ENCODE measurements around the gene SOX10. TPM values are rescaled to one million over a fixed set of nuclear protein-coding genes. Genes with fewer than 3 reads are reported as not detected.

The SOX10 gene
- total RNA-seq, 2 experiments from 2014 or later = not detected

- CTCF ChIA-PET (ENCODE audit: unreplicated experiment) = no interaction called here
- no peak for DNase-seq (ENCODE audit: low spot score)
- no peaks in the 10 kb centered on the region for H3K79me2 ChIP-seq (ENCODE audit: insufficient read depth, low read depth, low read length)
Observed at GRCh38 chr22:38026130-38027111, 42.1 kb upstream of the SOX10 start.

DNA sequence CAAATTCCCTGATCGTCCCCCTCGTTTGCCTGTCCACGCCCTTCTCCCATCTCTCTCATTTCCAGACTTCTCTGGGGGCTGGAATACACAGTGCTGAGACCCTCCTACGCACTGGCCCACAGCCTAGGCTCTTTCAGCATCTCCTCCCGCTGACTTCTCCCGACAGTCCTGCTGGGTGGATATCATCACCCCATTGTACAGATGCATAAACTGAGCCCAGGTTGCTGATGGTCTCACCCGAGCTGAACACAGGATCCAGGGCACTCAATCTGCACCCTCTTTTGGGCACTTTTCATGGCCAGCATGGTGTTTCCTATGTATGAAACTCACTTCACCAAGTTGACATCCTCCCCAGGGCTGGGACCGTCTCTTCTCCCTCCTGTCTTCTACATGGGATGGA lies 41.2 kb upstream of the SOX10 start:
- POLR2A ChIA-PET = no interaction called here
- Histone ChIP-seq H3K4me1 (ENCODE audit: insufficient read depth, low read length, poor library complexity, severe bottlenecking) (no peaks in the 10 kb centered on the region), H3K36me3 (ENCODE audit: insufficient read depth, low read length) (no peaks in the 10 kb centered on the region), H3K79me2 (ENCODE audit: insufficient read depth, low read depth, low read length) (no peaks in the 10 kb centered on the region), H3K9me3 (ENCODE audit: low read length) (no peaks in the 10 kb centered on the region), H3K4me3 (ENCODE audit: low read depth, low read length, poor library complexity, severe bottlenecking) (no peak overlapping the region), H2AFZ (ENCODE audit: low read length) (no peak overlapping the region), H3K4me2 (ENCODE audit: low read length) (no peak overlapping the region), H3K27ac (ENCODE audit: low read depth, low read length, poor library complexity, severe bottlenecking) (no peak overlapping the region), H3K9me2 (ENCODE audit: insufficient read depth, low read length) (no peaks in the 10 kb centered on the region), H4K20me1 (ENCODE audit: insufficient read depth, low read length) (no peaks in the 10 kb centered on the region)
- no peak for DNase-seq (ENCODE audit: low spot score)
- CTCF ChIA-PET (ENCODE audit: unreplicated experiment) = no interaction called here
- BruUV-seq (replicated peaks) = no TSS peak
- TF ChIP-seq EZH2phosphoT487 (IDR thresholded peaks at IDR 0.05; ENCODE audit: borderline replicate concordance, low read depth, low read length) = no peak
- TF ChIP-seq CTCF (conservative IDR thresholded peaks at IDR 0.05; ENCODE audit: low read length) = no peak
- intact Hi-C loops (cut with micrococcal nuclease; ENCODE audit: unreplicated experiment) = no loop called here

More at GRCh38 chr22:38026130-38027111, 42.1 kb upstream of the SOX10 start:
- no peaks in the 10 kb centered on the region for H4K20me1 ChIP-seq (ENCODE audit: insufficient read depth, low read length)
- no peak overlapping the region for H2AFZ ChIP-seq (ENCODE audit: low read length)
- TF ChIP-seq EZH2phosphoT487 (IDR thresholded peaks at IDR 0.05; ENCODE audit: borderline replicate concordance, low read depth, low read length) (no peak), CTCF (conservative IDR thresholded peaks at IDR 0.05; ENCODE audit: low read length) (no peak)
- H3K4me2 ChIP-seq (ENCODE audit: low read length) = no peak overlapping the region
- H3K9me2 ChIP-seq (ENCODE audit: insufficient read depth, low read length) = no peaks in the 10 kb centered on the region
- H3K9me3 ChIP-seq (ENCODE audit: low read length) = no peaks in the 10 kb centered on the region
- H3K4me3 ChIP-seq (ENCODE audit: low read depth, low read length, poor library complexity, severe bottlenecking) = no peak overlapping the region
- no peak overlapping the region for H3K27ac ChIP-seq (ENCODE audit: low read depth, low read length, poor library complexity, severe bottlenecking)
- H3K4me1 ChIP-seq (ENCODE audit: insufficient read depth, low read length, poor library complexity, severe bottlenecking) = no peaks in the 10 kb centered on the region
- POLR2A ChIA-PET = no interaction called here
- H3K36me3 ChIP-seq (ENCODE audit: insufficient read depth, low read length) = no peaks in the 10 kb centered on the region
- no TSS peak for BruUV-seq (replicated peaks)
- intact Hi-C loops (cut with micrococcal nuclease; ENCODE audit: unreplicated experiment) = no loop called here

- no peak overlapping the region for H3K4me3 ChIP-seq (ENCODE audit: low read depth, low read length, poor library complexity, severe bottlenecking)
- H3K36me3 ChIP-seq (ENCODE audit: insufficient read depth, low read length) = no peaks in the 10 kb centered on the region
- H3K4me2 ChIP-seq (ENCODE audit: low read length) = no peak overlapping the region
- no peak overlapping the region for H3K27ac ChIP-seq (ENCODE audit: low read depth, low read length, poor library complexity, severe bottlenecking)
- TF ChIP-seq EZH2phosphoT487 (IDR thresholded peaks at IDR 0.05; ENCODE audit: borderline replicate concordance, low read depth, low read length) (no peak), CTCF (conservative IDR thresholded peaks at IDR 0.05; ENCODE audit: low read length) (no peak)
- H3K9me2 ChIP-seq (ENCODE audit: insufficient read depth, low read length) = no peaks in the 10 kb centered on the region
- intact Hi-C loops (cut with micrococcal nuclease; ENCODE audit: unreplicated experiment) = no loop called here
- no peak overlapping the region for H2AFZ ChIP-seq (ENCODE audit: low read length)
- ChIA-PET POLR2A (no interaction called here), CTCF (ENCODE audit: unreplicated experiment) (no interaction called here)
- no peaks in the 10 kb centered on the region for H3K79me2 ChIP-seq (ENCODE audit: insufficient read depth, low read depth, low read length)
- BruUV-seq (replicated peaks) = no TSS peak
- DNase-seq (ENCODE audit: low spot score) = no peak
- no peaks in the 10 kb centered on the region for H3K9me3 ChIP-seq (ENCODE audit: low read length)
- H3K4me1 ChIP-seq (ENCODE audit: insufficient read depth, low read length, poor library complexity, severe bottlenecking) = no peaks in the 10 kb centered on the region
- no peaks in the 10 kb centered on the region for H4K20me1 ChIP-seq (ENCODE audit: insufficient read depth, low read length)
Observed at GRCh38 chr22:38023045-38023444, 38.7 kb upstream of the SOX10 start.

Measured in OCI-LY7 (cell line).